Stomach (tissue), 19 donors: ENCODE data around the gene ALPP. TPM values are rescaled to one million over a fixed set of nuclear protein-coding genes. Genes with fewer than 3 reads are reported as not detected.
"Not testable (repeated sequence)": the region's sequence is repeated elsewhere in the genome, so short reads cannot be mapped to it uniquely, and the experiment has no call there.

Experiments
- DNase-seq, 2 donors: peaks; one replicate each; pipeline versions ENCODE4 v3.0.0 to v3.0.0-alpha.2; 2013 to 2019
- H3K27ac ChIP-seq, 5 donors: fragments of 200-600 bp in 4 of 5; sonication (generic) in 4 of 5; one replicate each; pipeline ENCODE4 v1.5.1; 2013 to 2019; ENCODE audit warnings: mild to moderate bottlenecking in 1 of 5, moderate library complexity in 1 of 5
- H3K27me3 ChIP-seq, 3 donors: fragments of 200-600 bp; sonication (generic); one replicate each; pipeline ENCODE4 v1.5.1; 2017 to 2019; ENCODE audit warnings: mixed run types in 1 of 3
- H3K36me3 ChIP-seq, 4 donors: fragments of 200-600 bp; sonication (generic); 1 replicate in 3 of 4; 2 replicates in 1 of 4; pipeline ENCODE4 v1.5.1; 2016 to 2019
- H3K4me1 ChIP-seq, 4 donors: fragments of 200-600 bp; sonication (generic); one replicate each; pipeline ENCODE4 v1.5.1; 2016 to 2019
- H3K4me3 ChIP-seq, 4 donors: fragments of 200-600 bp; sonication (generic) in 3 of 4; one replicate each; pipeline ENCODE4 v1.5.1; 2016 to 2019; ENCODE audit warnings: mild to moderate bottlenecking in 1 of 4
- H3K9me3 ChIP-seq, 4 donors: fragments of 200-600 bp; sonication (generic); one replicate each; pipeline ENCODE4 v1.5.1; 2016 to 2019
- EP300 ChIP-seq: sonication (generic); formaldehyde crosslinking; IDR thresholded peaks from one replicate; pipeline ENCODE4 v1.6.1; 2017; ENCODE audit warnings: antibody characterized with exemption
- POLR2A ChIP-seq, 4 donors: fragments of 450-650 bp; IDR thresholded peaks; one replicate each; pipeline ENCODE4 v1.6.1; 2016; ENCODE audit warnings: antibody characterized with exemption in 4 of 4, control low read depth in 2 of 4, mild to moderate bottlenecking in 1 of 4, moderate library complexity in 1 of 4
- POLR2AphosphoS5 ChIP-seq, 3 donors: sonication (generic); formaldehyde crosslinking; IDR thresholded peaks; one replicate each; pipeline ENCODE4 v1.6.1; 2016; ENCODE audit warnings: antibody characterized with exemption in 3 of 3
- WGBS, 5 donors: extraction: QIAGEN DNeasy Blood & Tissue Kit in 3 of 5; methylation state at CpG; one replicate each; pipeline versions ENCODE4 v1.1.5 to v1.1.7; 2013 to 2018; 5-methylcytosine and 5-hydroxymethylcytosine counted together
- intact Hi-C: fragments of 100-400 bp; cut with DNase I; formaldehyde crosslinking; loops from one replicate; pipeline ENCODE4 v1.15.1; 2023; ENCODE audit warnings: low total_unique reads
- long read RNA-seq, 10 donors: transcript quantifications; one replicate each; lab custom pipeline, GENCODE V29; 2026
- polyA plus RNA-seq, 3 donors: library from polyadenylated mRNA; stranded (reverse); fragments of 200-250 nt; gene quantifications; one replicate each; pipeline ENCODE4 v1.2.3, GENCODE V29; 2013
- total RNA-seq, 5 donors: library from RNA; depleted of rRNA; stranded (reverse); fragments of >200 nt; gene quantifications; one replicate each; pipeline versions ENCODE4 v1.1.0 to v1.2.3, GENCODE V29; 2014 to 2016
- TF ChIP-seq, protein P1 (sequence below), 7 experiments: fragments of 450-650 bp in 4 of 7; fragments of 200-600 bp in 3 of 7; sonication (generic) in 3 of 7; IDR thresholded peaks; one replicate each; pipeline ENCODE4 v1.5.1; 2016 to 2019; ENCODE audit warnings: antibody characterized with exemption in 7 of 7, control low read depth in 2 of 7, mild to moderate bottlenecking in 1 of 7
- donor health status: healthy with polysubstance abuse.
- donor health status: Bipolar disorder and iron deficiency.
- donor health status: healthy.

Gene ALPP
- not detected for total RNA-seq
- not detected for polyA plus RNA-seq
- long read RNA-seq, donor 1 = 0 reads
- long read RNA-seq, donor 2 = 0 reads
- long read RNA-seq, donor 3 = 0 reads
- long read RNA-seq, donor 4 = 0 reads
- long read RNA-seq, donor 5 = 0 reads
- long read RNA-seq, donor 6 = 0 reads
- long read RNA-seq, donor 7 = 0 reads
- long read RNA-seq, donor 8 = 0 reads
- long read RNA-seq, donor 9 = 0 reads
- long read RNA-seq, donor 10 = 0 reads

DNA sequence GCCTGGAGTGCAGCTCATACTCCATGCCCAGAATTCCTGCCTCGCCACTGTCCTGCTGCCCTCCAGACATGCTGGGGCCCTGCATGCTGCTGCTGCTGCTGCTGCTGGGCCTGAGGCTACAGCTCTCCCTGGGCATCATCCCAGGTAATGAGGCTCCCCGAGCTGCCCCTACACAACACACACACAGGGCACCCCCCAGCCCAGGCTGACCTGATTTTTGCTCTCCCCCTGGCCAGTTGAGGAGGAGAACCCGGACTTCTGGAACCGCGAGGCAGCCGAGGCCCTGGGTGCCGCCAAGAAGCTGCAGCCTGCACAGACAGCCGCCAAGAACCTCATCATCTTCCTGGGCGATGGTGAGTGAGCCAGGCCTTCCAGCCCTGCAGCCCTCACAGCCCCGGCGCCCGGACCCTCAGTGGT, at the start of gene ALPP:
Gene ALPP (plus strand): TSS at position 17 of the 417 bp plus-strand sequence. CDS start 52 bp downstream, at position 69.
- H3K9me3 ChIP-seq, intact Hi-C loops, H3K4me3 ChIP-seq, H3K27ac ChIP-seq, DNase-seq, H3K4me1 ChIP-seq, H3K36me3 ChIP-seq: not testable (repeated sequence)
- 79 to 91% (median 84%) methylated on average over 7 to 12 of the region's 12 CpGs for WGBS, 5 donors
- peaks cover 10 to 74% (median 23%) of the 10 kb centered on the region in 3 donors for H3K27me3 ChIP-seq

DNA sequence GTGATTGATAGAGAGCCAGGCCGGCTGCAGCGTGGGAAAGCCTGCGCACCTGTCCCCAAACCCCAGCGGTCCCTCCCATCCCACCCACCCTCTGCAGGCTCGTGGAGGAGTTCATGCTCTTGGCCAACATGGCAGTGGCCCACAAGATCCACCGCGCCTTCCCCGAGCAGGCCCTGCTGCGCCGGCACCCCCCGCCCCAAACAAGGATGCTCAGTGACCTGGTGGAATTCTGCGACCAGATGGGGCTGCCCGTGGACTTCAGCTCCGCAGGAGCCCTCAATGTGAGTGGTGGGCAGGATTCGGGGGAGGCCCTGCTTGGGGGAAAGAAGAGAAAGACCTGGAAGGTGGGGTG, 48.9 kb upstream of the ALPP start:
- TF ChIP-seq, protein P1, sequence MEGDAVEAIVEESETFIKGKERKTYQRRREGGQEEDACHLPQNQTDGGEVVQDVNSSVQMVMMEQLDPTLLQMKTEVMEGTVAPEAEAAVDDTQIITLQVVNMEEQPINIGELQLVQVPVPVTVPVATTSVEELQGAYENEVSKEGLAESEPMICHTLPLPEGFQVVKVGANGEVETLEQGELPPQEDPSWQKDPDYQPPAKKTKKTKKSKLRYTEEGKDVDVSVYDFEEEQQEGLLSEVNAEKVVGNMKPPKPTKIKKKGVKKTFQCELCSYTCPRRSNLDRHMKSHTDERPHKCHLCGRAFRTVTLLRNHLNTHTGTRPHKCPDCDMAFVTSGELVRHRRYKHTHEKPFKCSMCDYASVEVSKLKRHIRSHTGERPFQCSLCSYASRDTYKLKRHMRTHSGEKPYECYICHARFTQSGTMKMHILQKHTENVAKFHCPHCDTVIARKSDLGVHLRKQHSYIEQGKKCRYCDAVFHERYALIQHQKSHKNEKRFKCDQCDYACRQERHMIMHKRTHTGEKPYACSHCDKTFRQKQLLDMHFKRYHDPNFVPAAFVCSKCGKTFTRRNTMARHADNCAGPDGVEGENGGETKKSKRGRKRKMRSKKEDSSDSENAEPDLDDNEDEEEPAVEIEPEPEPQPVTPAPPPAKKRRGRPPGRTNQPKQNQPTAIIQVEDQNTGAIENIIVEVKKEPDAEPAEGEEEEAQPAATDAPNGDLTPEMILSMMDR (IDR thresholded peaks at IDR 0.05) = no peak
- no peak for TF ChIP-seq POLR2AphosphoS5 (IDR thresholded peaks at IDR 0.05)
- TF ChIP-seq EP300 = no peak
- no peak for TF ChIP-seq POLR2A (IDR thresholded peaks at IDR 0.05)
- Histone ChIP-seq H3K36me3 (peaks cover 0 to 23% (median 12%) of the 10 kb centered on the region in 4 donors), H3K27ac (no peak overlapping the region), H3K4me1 (peaks cover 0 to 3% (median 0%) of the 10 kb centered on the region in 4 donors), H3K9me3 (no peaks in the 10 kb centered on the region), H3K27me3 (no peaks in the 10 kb centered on the region), H3K4me3 (no peak overlapping the region)
- intact Hi-C loops = loop anchor here (10.0 kb wide), 1 partner anchor 405 kb away; the partner anchor contains the start of gene NPPC
- DNase-seq = no peak
- 91 to 97% (median 95%) methylated on average over 9 to 15 of the region's 15 CpGs for WGBS, 5 donors

- Histone ChIP-seq H3K36me3 (peaks cover 0 to 30% (median 13%) of the 10 kb centered on the region in 4 donors), H3K27ac (no peak overlapping the region), H3K9me3 (no peaks in the 10 kb centered on the region), H3K4me3 (no peak overlapping the region), H3K27me3 (no peaks in the 10 kb centered on the region), H3K4me1 (peaks cover 0 to 3% (median 0%) of the 10 kb centered on the region in 4 donors)
- DNase-seq = no peak
- intact Hi-C loops = no loop called here
- WGBS, 5 donors = 87 to 92% (median 90%) methylated on average over 8 to 15 of the region's 17 CpGs
- no peak for TF ChIP-seq EP300
Measured at GRCh38 chr2:232330068-232330999, 48.2 kb upstream of the ALPP start.

DNA sequence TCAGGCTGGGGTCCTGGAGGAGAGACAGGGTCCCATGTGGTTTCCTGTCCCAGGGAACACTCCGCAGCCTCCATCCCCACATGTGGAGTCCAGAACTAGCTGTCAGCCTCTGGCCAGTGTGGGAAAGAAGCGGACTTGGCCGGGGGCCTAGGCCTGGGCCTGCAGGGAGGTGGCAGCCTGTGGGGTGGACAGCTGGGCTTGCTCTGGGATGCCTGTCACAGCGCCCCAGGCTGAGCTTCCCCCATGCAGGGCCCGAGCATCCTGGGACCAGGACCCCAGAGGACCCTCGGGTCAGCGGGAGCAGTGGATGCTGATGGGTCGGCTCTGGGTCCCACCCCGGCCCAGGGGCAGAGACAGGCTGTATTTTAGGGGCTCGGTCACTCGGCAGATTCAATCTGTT, 47.5 kb upstream of the ALPP start:
- H3K27ac ChIP-seq, H3K4me3 ChIP-seq, H3K4me1 ChIP-seq, intact Hi-C loops, H3K9me3 ChIP-seq, H3K27me3 ChIP-seq: not testable (repeated sequence)
- peaks cover 0 to 37% (median 18%) of the 10 kb centered on the region in 4 donors for H3K36me3 ChIP-seq
- DNase-seq = peak in 1 of 2 donors; percentile 70
- WGBS, 5 donors = 83 to 93% (median 85%) methylated on average over 3 to 11 of the region's 11 CpGs

GRCh38 chr2:232331641-232332040, 46.9 kb upstream of the ALPP start:
- H3K9me3 ChIP-seq, H3K4me3 ChIP-seq, intact Hi-C loops, H3K27me3 ChIP-seq, H3K4me1 ChIP-seq, H3K27ac ChIP-seq, DNase-seq: not testable (repeated sequence)
- 84 to 100% (median 88%) methylated on average over 8 to 11 of the region's 11 CpGs for WGBS, 5 donors
- peaks cover 0 to 43% (median 24%) of the 10 kb centered on the region in 4 donors for H3K36me3 ChIP-seq

DNA sequence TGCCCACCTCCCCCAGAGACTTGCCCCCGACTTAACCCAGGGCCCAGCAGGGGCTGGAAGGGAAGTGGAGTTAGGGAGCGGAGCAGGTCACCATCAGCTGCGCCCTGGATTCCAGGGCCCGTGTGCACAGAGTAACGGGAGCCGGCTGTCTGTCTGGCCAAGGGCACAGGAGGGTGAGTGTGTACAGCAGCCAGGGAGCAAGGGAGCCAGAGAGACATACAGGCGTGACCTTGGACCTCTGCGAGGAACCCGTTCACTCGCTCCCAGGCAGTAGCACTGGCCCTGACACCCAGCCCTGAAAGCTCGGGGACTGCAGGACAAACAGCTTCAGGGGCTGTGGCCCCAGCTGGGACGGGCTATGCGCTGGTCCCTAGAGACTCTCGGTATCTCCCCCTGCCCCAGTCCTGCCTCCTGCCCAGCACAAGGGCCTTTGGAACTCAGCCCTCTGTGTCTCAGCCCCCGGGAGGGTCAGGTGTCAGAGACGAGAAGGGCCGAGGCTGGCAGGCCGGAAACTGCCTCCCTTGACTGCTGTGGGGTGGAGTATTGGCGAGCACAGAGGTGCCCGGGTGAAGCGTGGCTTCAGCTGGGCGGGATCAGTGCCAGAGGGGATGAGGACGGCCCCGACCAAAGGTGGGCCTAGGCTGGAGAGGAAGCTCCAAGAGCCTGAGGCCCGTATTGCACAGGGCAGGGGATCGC, 46.2 kb upstream of the ALPP start:
- DNase-seq, H3K4me3 ChIP-seq, H3K27ac ChIP-seq, H3K9me3 ChIP-seq, H3K4me1 ChIP-seq, intact Hi-C loops, H3K27me3 ChIP-seq: not testable (repeated sequence)
- WGBS, 5 donors = 79 to 93% (median 86%) methylated on average over 11 to 21 of the region's 26 CpGs
- H3K36me3 ChIP-seq = peaks cover 0 to 50% (median 31%) of the 10 kb centered on the region in 4 donors
